ENCODE measurements around the gene CLIP2.

Gene CLIP2

DNA sequence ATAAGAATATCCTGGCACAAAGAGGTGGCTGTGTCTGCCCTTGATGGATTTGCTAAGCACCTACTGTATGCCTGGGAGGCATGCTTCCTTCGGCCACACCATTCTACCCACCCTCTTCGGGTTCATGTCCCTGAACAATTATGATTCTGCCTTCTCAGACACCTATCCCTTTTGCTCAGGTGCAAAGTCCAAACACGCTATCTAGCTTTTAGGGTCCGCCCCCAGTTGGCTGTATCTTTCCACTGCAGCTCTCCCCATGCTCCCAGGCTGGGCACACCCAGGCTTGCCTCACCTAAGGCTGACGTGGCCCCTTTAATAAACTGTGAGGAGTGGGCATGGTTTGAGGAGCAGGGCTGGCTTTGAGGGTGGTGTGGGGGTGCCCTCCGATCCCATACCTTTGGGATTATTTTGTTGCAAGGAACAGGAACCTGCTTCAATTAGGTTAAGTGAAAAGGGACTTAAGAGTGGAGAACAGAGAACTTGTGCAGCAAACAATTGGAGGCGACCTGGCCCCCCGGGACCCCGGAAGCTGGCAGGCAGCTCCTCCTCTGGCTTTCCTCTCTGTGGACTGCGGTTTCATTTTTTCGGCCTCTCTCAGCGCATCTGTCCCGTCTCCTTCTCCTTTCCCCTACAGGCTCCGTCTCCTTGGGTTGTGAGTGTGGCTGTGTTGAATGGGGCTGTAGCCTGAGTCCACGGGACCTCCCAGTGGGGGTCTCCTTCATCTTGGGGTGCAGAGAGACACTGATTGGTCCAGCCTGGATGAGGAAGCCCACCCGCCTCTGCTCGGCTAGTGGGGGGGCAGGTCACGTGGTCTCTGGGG is 3.8 kb downstream of the CLIP2 start:
- Histone ChIP-seq H3K4me1 (ENCODE audit: control insufficient read depth, insufficient read depth, low read length) (peaks cover 6% of the 10 kb centered on the region), H3K4me3 (ENCODE audit: low read length) (peak overlapping the region; percentile 51), H3K9ac (ENCODE audit: low read length) (no peak overlapping the region), H3K27me3 (ENCODE audit: control insufficient read depth, insufficient read depth, low read length) (no peaks in the 10 kb centered on the region), H3K36me3 (ENCODE audit: control insufficient read depth, insufficient read depth, low read length) (no peaks in the 10 kb centered on the region), H3K27ac (ENCODE audit: low read depth, low read length) (no peak overlapping the region)

DNA sequence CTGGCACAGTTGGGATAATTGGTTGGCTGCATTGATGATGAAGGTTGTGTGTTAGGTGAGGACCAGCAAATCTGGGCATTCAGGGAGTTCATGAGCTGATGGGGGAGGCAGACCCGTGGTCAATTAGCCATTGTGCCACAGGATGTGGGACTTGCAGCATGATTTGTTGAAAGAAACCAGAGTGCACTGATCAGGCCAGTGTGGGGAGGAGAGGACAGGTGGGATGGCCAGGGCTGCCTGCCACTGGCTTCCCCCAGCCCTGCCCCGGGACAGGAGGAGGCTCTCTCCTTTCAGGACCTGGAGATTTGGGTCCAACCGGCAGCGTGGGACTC is 4.3 kb downstream of the CLIP2 start:
- Histone ChIP-seq H3K4me3 (ENCODE audit: low read length) (peak overlapping the region; percentile 51), H3K27me3 (ENCODE audit: control insufficient read depth, insufficient read depth, low read length) (no peaks in the 10 kb centered on the region), H3K36me3 (ENCODE audit: control insufficient read depth, insufficient read depth, low read length) (no peaks in the 10 kb centered on the region), H3K9ac (ENCODE audit: low read length) (no peak overlapping the region), H3K4me1 (ENCODE audit: control insufficient read depth, insufficient read depth, low read length) (peaks cover 6% of the 10 kb centered on the region), H3K27ac (ENCODE audit: low read depth, low read length) (no peak overlapping the region)

DNA sequence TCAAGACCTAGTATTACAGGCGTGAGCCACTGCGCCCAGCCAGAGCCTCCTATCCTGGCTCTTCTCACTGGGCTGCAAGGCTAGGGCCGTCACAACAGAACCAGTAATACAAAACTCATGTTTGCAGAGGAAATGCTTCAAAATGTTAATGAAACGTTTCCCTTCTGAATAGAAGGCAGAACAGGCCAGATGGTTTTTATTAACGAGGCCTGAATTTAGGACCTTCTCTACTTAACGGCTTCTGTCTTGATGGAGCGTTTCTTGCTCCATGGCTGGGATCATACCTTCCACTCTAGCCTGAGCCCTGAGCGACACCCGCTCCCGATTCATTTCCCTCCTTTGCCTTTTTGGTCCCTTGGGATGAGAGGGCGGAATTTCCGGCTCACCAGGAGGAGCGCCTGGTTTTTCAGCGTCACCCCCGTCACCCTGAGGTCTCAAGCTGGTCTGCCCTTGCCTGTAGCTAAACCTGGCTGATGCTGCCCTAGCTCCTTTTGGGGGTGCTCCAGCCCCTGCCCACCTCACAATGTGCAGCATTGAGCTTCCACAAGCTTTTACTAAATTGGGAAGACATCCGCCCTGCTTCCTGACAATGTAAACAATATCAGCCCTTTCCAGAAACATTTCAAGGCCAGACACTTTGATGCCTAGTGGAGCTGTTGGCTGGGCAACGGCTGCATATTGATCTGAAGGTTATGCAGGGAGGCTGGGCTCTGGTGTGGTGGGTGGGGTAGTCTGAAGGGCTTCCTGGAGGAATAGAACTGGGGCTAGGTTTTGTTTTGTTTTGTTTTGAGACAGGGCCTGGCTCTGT is 5.2 kb downstream of the CLIP2 start:
- no peak overlapping the region for H3K27ac ChIP-seq (ENCODE audit: low read depth, low read length)
- no peaks in the 10 kb centered on the region for H3K27me3 ChIP-seq (ENCODE audit: control insufficient read depth, insufficient read depth, low read length)
- no peak overlapping the region for H3K9ac ChIP-seq (ENCODE audit: low read length)
- peaks cover 4% of the 10 kb centered on the region for H3K4me1 ChIP-seq (ENCODE audit: control insufficient read depth, insufficient read depth, low read length)
- H3K4me3 ChIP-seq (ENCODE audit: low read length): no peak overlapping the region
- no peaks in the 10 kb centered on the region for H3K36me3 ChIP-seq (ENCODE audit: control insufficient read depth, insufficient read depth, low read length)

DNA sequence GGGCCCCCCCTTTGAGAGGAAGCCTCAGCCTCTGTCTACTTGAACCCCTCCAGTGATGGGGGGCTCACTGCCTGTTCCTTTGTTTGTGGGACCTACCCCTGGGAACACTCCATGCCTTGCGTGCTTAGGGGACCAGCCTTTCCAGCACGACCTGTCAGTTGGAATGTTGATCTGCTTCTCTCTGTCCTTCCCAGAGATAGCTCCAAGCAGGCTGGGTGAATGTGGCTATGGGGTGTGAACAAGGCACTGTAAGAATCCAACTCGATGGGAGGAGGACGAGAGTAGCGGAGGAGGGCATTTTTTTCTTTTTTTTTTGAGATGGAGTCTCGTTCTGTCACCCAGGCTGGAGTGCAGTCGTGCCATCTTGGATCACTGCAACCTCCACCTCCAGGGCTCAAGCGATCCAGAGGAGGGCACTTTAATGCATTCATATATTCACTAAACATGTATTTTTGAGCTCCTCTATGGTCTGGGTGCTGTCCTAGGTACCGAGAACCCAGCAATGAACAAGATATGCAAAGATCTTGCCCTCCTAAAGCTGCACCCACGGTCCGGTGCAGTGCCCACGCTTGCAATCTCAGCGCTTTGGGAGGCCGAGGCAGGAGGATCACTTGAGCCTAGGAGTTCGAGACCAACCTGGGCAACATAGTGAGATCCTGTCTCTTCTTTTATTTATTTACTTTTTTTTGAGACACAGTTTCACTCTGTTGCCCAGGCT is 8.5 kb downstream of the CLIP2 start:
- H3K27me3 ChIP-seq (ENCODE audit: control insufficient read depth, insufficient read depth, low read length): no peaks in the 10 kb centered on the region
- no peak overlapping the region for H3K27ac ChIP-seq (ENCODE audit: low read depth, low read length)
- no peak overlapping the region for H3K4me3 ChIP-seq (ENCODE audit: low read length)
- H3K36me3 ChIP-seq (ENCODE audit: control insufficient read depth, insufficient read depth, low read length): no peaks in the 10 kb centered on the region
- no peak overlapping the region for H3K9ac ChIP-seq (ENCODE audit: low read length)
- peaks cover 4% of the 10 kb centered on the region for H3K4me1 ChIP-seq (ENCODE audit: control insufficient read depth, insufficient read depth, low read length)

DNA sequence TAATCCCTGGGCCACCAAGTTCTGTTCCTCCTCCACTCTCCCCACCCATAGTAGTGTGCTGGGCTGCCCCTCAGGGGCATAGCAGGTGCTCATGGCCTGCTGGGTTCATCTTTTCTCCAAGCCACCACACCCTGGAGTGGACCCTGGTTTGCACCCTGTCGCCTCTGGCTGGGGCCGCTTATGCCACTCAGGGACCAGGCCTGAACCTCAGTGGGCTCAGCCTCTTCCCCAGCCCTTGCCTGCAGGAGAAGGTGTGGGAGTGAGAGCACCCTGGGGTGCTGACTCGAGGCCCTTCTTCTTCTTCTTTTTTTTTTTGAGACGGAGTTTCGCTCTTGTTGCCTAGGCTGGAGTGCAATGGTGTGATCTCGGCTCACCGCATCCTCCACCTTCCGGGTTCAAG is 10.2 kb downstream of the CLIP2 start:
- no peak overlapping the region for H3K27ac ChIP-seq (ENCODE audit: low read depth, low read length)
- no peak overlapping the region for H3K9ac ChIP-seq (ENCODE audit: low read length)
- no peaks in the 10 kb centered on the region for H3K36me3 ChIP-seq (ENCODE audit: control insufficient read depth, insufficient read depth, low read length)
- H3K4me1 ChIP-seq (ENCODE audit: control insufficient read depth, insufficient read depth, low read length): peaks cover 2% of the 10 kb centered on the region
- H3K4me3 ChIP-seq (ENCODE audit: low read length): no peak overlapping the region
- H3K27me3 ChIP-seq (ENCODE audit: control insufficient read depth, insufficient read depth, low read length): no peaks in the 10 kb centered on the region

DNA sequence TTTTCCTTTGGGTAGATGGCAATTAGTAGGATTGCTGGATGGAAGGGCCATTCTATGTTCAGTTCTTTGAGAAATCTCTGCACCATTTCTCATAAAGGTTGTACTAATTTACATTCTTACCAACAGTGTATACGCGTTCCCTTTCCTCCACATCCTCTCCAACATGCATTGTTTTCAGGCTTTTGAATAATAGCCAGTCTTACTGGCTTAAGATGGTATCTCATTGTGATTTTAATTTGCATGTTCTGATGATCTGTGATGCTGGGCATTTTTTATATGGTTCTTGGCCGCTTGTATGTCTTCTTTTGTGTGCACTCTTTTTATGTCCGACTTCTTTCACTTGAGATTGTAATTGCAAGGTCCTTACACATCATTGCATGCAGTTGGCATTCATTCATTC is 11.7 kb downstream of the CLIP2 start:
- Histone ChIP-seq H3K36me3 (ENCODE audit: control insufficient read depth, insufficient read depth, low read length) (no peaks in the 10 kb centered on the region), H3K9ac (ENCODE audit: low read length) (no peak overlapping the region), H3K27ac (ENCODE audit: low read depth, low read length) (no peak overlapping the region), H3K4me1 (ENCODE audit: control insufficient read depth, insufficient read depth, low read length) (no peaks in the 10 kb centered on the region), H3K4me3 (ENCODE audit: low read length) (no peak overlapping the region), H3K27me3 (ENCODE audit: control insufficient read depth, insufficient read depth, low read length) (no peaks in the 10 kb centered on the region)

DNA sequence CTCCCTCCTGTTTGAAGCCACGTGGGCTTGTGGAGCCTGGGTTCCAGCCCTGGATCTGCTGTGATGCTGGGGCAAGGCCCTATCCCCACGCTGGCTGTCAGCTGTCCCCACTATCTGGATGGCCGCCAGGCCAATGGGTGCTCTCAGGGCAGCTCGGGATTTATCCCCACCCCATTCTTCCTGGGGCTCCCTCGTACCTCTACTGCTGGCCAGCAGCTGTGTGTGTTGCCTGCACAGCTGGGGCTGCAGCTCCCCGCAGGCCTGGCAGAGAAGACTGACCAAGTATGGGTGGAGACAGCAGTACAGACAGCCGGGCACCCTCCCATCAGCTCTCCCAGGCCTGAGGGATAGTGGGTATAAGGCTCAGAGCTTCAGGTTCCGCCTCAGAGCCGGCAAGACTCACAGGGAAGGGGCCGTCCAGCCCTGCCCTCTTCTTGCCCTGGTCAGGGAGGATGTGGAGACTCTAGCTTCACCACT is 13.6 kb downstream of the CLIP2 start:
- Histone ChIP-seq H3K4me3 (ENCODE audit: low read length) (no peak overlapping the region), H3K4me1 (ENCODE audit: control insufficient read depth, insufficient read depth, low read length) (peaks cover 7% of the 10 kb centered on the region), H3K27me3 (ENCODE audit: control insufficient read depth, insufficient read depth, low read length) (no peaks in the 10 kb centered on the region), H3K27ac (ENCODE audit: low read depth, low read length) (peak overlapping the region; percentile 58), H3K9ac (ENCODE audit: low read length) (no peak overlapping the region), H3K36me3 (ENCODE audit: control insufficient read depth, insufficient read depth, low read length) (no peaks in the 10 kb centered on the region)

DNA sequence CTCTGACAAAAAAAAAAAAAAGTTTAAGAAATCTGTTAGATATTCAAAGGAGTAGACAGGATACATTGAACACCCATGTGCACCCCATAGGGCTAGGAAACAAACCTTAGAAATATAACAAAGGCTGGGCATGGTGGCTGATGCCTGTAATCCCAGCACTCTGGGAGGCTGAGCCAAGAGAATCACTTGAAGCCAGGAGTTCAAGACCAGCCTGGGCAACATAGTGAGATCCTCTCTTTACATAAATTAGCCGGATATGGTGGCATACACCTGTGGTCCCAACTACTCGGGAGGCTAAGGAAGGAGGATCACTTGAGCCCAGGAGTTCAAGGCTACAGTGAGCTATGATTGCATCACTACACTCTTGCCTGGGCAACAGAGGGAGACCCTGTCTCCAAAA is 15.3 kb downstream of the CLIP2 start:
- Histone ChIP-seq H3K27ac (ENCODE audit: low read depth, low read length) (no peak overlapping the region), H3K4me1 (ENCODE audit: control insufficient read depth, insufficient read depth, low read length) (peaks cover 7% of the 10 kb centered on the region), H3K9ac (ENCODE audit: low read length) (no peak overlapping the region), H3K4me3 (ENCODE audit: low read length) (no peak overlapping the region), H3K36me3 (ENCODE audit: control insufficient read depth, insufficient read depth, low read length) (no peaks in the 10 kb centered on the region), H3K27me3 (ENCODE audit: control insufficient read depth, insufficient read depth, low read length) (no peaks in the 10 kb centered on the region)

DNA sequence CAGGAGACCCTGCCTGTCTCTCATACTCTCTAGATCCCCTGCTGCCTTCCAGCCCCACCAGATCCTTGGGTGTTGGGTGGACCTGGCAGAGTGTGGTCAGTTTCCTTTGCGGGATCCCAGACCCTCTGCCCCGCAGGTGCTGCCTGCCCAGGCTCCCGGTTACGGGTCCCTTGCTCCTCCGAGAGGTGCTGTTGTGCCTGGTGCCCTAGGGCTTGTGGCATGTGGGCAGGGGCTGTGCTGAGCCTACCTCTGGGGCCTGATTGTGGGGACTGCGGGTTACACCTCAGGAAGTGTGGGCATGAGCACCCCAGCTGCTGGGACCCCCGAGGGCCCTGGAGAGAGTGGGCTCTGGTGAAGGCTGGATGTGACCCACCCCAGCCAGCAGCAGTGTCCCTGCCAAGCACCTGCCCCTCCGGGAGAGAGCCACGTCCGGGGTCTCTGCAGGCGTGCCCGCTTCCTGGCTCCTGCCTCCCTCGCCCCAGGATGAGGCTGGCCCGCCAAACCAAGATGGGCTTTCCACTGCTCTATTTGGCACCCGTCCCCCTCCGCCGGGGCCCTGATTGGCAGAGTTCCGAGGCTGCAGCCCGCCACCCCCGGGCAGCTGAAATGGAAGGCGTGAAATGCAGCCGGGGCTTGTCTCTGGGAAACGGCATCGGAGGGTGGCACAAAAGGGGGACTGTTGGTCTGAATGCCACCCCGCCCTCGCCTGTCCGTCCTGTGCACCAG is 17.0 kb downstream of the CLIP2 start:
- no peak overlapping the region for H3K27ac ChIP-seq (ENCODE audit: low read depth, low read length)
- peaks cover 7% of the 10 kb centered on the region for H3K4me1 ChIP-seq (ENCODE audit: control insufficient read depth, insufficient read depth, low read length)
- no peak overlapping the region for H3K9ac ChIP-seq (ENCODE audit: low read length)
- no peaks in the 10 kb centered on the region for H3K27me3 ChIP-seq (ENCODE audit: control insufficient read depth, insufficient read depth, low read length)
- no peaks in the 10 kb centered on the region for H3K36me3 ChIP-seq (ENCODE audit: control insufficient read depth, insufficient read depth, low read length)
- peak overlapping the region; percentile 19 for H3K4me3 ChIP-seq (ENCODE audit: low read length)

DNA sequence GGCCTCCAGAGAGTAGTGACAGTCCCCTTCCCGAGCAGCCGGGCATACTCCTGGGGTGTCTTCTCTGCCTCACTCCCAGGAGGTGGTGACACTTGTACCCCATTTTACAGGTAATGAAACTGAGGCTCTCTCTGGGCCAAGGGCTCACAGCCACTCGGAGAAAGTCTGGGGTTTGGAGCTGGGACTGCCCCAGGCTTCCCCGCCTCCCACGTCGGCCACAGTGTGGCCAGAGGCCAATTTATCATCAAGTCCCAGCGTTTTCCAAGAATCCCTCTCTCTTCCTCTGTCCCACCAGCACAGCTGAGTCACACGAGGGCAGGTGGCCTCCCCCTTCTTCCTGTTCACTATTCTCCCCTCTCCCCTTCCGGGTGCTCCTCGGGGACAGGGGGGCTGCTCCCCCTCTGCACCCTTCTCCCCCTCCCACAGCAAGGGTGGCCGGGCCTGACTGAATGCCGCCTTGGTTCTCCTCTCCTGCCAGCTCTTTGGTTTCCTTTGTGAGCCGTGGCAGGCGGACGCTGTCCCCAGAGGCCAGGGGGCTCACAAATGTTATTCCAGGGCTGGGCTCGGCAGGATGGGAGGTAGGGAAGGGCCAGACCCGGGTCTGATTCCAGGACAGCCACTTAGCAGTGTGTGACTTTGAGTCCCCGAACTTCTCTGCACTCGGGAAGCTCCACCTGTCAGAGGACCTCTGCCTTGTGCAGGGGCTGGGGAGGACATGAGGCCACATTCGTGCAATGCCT is 17.7 kb downstream of the CLIP2 start:
- peaks cover 7% of the 10 kb centered on the region for H3K4me1 ChIP-seq (ENCODE audit: control insufficient read depth, insufficient read depth, low read length)
- peak overlapping the region; percentile 19 for H3K4me3 ChIP-seq (ENCODE audit: low read length)
- peak overlapping the region; percentile 32 for H3K27ac ChIP-seq (ENCODE audit: low read depth, low read length)
- no peaks in the 10 kb centered on the region for H3K27me3 ChIP-seq (ENCODE audit: control insufficient read depth, insufficient read depth, low read length)
- H3K9ac ChIP-seq (ENCODE audit: low read length): no peak overlapping the region
- no peaks in the 10 kb centered on the region for H3K36me3 ChIP-seq (ENCODE audit: control insufficient read depth, insufficient read depth, low read length)

DNA sequence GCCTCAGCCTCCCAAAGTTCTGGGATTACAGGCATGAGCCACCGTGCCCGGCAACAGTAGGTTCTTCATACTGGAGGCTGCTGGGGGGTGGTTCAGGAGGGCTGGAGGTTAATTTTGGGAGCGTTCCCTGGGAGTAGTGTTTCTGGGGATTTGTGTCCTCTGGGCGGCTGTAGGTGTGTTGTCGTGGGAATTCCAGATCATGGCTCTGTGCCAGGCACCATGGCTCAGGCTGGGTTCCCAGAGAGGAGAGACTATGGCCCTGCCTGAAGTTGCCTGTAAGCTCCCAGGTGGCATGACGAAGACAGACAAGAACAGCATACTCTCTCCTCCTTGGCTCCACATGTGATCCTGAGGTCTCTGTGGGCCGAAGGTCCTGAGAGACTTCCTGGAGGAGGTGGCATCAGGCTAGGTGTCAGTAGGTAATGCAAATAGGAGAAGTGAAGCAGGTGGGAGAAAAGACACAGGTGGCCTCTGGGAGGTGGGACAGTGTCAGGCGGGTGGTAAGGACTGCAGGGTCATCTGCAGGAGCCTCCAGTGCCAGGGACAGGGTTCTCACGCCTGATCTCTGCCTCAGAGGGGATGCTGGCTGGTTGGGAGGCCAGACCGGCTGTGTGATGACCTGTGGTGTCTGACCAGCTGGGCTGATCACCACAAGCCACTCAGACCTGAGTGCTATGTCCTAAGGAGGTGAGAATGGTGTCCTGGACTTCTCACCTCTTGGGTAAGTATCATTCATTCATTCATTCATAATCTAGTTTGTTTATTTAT is 18.7 kb downstream of the CLIP2 start:
- no peaks in the 10 kb centered on the region for H3K27me3 ChIP-seq (ENCODE audit: control insufficient read depth, insufficient read depth, low read length)
- H3K27ac ChIP-seq (ENCODE audit: low read depth, low read length): no peak overlapping the region
- H3K4me1 ChIP-seq (ENCODE audit: control insufficient read depth, insufficient read depth, low read length): peaks cover 7% of the 10 kb centered on the region
- no peak overlapping the region for H3K9ac ChIP-seq (ENCODE audit: low read length)
- no peaks in the 10 kb centered on the region for H3K36me3 ChIP-seq (ENCODE audit: control insufficient read depth, insufficient read depth, low read length)
- no peak overlapping the region for H3K4me3 ChIP-seq (ENCODE audit: low read length)

All from rectal smooth muscle tissue (tissue), 1 donor.